GM12891 (cell line): ENCODE measurements around the gene TTC32.

ENCODE experiments used
- DNase-seq: peaks from one replicate; pipeline ENCODE4 v3.0.0; 2011; ENCODE audit warnings: low spot score; ENCODE audit not compliant: insufficient read length
- FAIRE-seq: peaks from 2 replicates; lab custom pipeline; 2011; peaks lifted over from hg19 to GRCh38; lab: Jason Lieb, UNC
- PAX5 ChIP-seq: IDR thresholded peaks from 2 replicates; pipeline ENCODE4 v1.6.1; 2011; ENCODE audit warnings: low read length, moderate library complexity, mild to moderate bottlenecking; ENCODE audit not compliant: insufficient read depth, severe bottlenecking
- POLR2A ChIP-seq: IDR thresholded peaks from 2 replicates; pipeline ENCODE4 v1.6.1; 2011; ENCODE audit warnings: low read depth, low read length, control low read depth
- POLR2AphosphoS5 ChIP-seq: IDR thresholded peaks from 2 replicates; pipeline ENCODE4 v1.6.1; 2011; ENCODE audit warnings: low read depth, low read length, control low read depth
- POU2F2 ChIP-seq: IDR thresholded peaks from 2 replicates; pipeline ENCODE4 v1.6.1; 2011; ENCODE audit warnings: low read depth, mild to moderate bottlenecking, control low read depth, low read length, moderate library complexity
- SPI1 ChIP-seq: IDR thresholded peaks from 2 replicates; pipeline ENCODE4 v1.6.1; 2011; ENCODE audit warnings: low read depth, low read length, control low read depth
- TAF1 ChIP-seq: IDR thresholded peaks from 2 replicates; pipeline ENCODE4 v1.6.1; 2011; ENCODE audit warnings: low read depth, low read length, control low read depth

TTC32 gene

GRCh38 chr2:19868224-19868623 is 33.6 kb downstream of the TTC32 start:
- no peak for DNase-seq
- peak; percentile 85 for TF ChIP-seq SPI1
- no peak for TF ChIP-seq TAF1
- no peak for FAIRE-seq

- TF ChIP-seq TAF1, result no peak
- TF ChIP-seq SPI1, result no peak
- no peak for TF ChIP-seq PAX5
- no peak for TF ChIP-seq POLR2AphosphoS5
- DNase-seq (no peak), FAIRE-seq (no peak)
These were observed 35.0 kb downstream of the TTC32 start for GRCh38 chr2:19866771-19867170.

GRCh38 chr2:19865151-19865550 is 36.6 kb downstream of the TTC32 start:
- TF ChIP-seq PAX5 (no peak), SPI1 (no peak), POLR2AphosphoS5 (no peak), TAF1 (no peak), POU2F2 (no peak), POLR2A (no peak)
- DNase-seq, result no peak
- no peak for FAIRE-seq

- DNase-seq, result no peak
- TF ChIP-seq TAF1 (no peak), POLR2AphosphoS5 (no peak), PAX5 (no peak), POU2F2 (no peak), POLR2A (no peak), SPI1 (no peak)
- no peak for FAIRE-seq
These were observed 37.4 kb downstream of the TTC32 start for GRCh38 chr2:19864381-19864780.

GRCh38 chr2:19863303-19864041 is 38.3 kb downstream of the TTC32 start:
- FAIRE-seq (peak; percentile 92), DNase-seq (peak; percentile 80)
- TF ChIP-seq POLR2A (no peak), TAF1 (no peak), PAX5 (no peak), POLR2AphosphoS5 (no peak), POU2F2 (no peak)

GRCh38 chr2:19861813-19862212 is 40.0 kb downstream of the TTC32 start:
- no peak for TF ChIP-seq POLR2AphosphoS5
- no peak for TF ChIP-seq PAX5
- no peak for TF ChIP-seq POLR2A
- TF ChIP-seq TAF1, result no peak
- TF ChIP-seq POU2F2, result no peak
- no peak for TF ChIP-seq SPI1
- no peak for FAIRE-seq
- no peak for DNase-seq

- DNase-seq, result no peak
- FAIRE-seq, result no peak
- TF ChIP-seq POU2F2, result no peak
- no peak for TF ChIP-seq PAX5
- TF ChIP-seq POLR2A, result no peak
- no peak for TF ChIP-seq TAF1
- no peak for TF ChIP-seq SPI1
- no peak for TF ChIP-seq POLR2AphosphoS5
These were observed 41.8 kb downstream of the TTC32 start for GRCh38 chr2:19860022-19860421.

GRCh38 chr2:19859565-19859964 is 42.2 kb downstream of the TTC32 start:
- DNase-seq, result no peak

GRCh38 chr2:19857806-19858205 is 44.0 kb downstream of the TTC32 start:
- TF ChIP-seq SPI1 (no peak), TAF1 (no peak), POLR2A (no peak), POU2F2 (no peak), PAX5 (no peak), POLR2AphosphoS5 (no peak)
- FAIRE-seq (no peak), DNase-seq (no peak)

More at GRCh38 chr2:19859565-19859964, 42.2 kb downstream of the TTC32 start:
- no peak for FAIRE-seq
- no peak for TF ChIP-seq TAF1
- TF ChIP-seq POLR2AphosphoS5, result no peak
- TF ChIP-seq SPI1, result no peak
- no peak for TF ChIP-seq POLR2A
- TF ChIP-seq POU2F2, result no peak
- no peak for TF ChIP-seq PAX5

GRCh38 chr2:19857100-19857499 is 44.7 kb downstream of the TTC32 start:
- TF ChIP-seq POLR2A (no peak), POU2F2 (no peak), POLR2AphosphoS5 (no peak), PAX5 (no peak), TAF1 (no peak), SPI1 (no peak)
- FAIRE-seq, result no peak
- DNase-seq, result no peak
